ENCODE data around the gene UFSP2.
A peak's percentile ranks its signal among the peaks of the same experiment; 100 is the strongest.

The UFSP2 gene

DNA sequence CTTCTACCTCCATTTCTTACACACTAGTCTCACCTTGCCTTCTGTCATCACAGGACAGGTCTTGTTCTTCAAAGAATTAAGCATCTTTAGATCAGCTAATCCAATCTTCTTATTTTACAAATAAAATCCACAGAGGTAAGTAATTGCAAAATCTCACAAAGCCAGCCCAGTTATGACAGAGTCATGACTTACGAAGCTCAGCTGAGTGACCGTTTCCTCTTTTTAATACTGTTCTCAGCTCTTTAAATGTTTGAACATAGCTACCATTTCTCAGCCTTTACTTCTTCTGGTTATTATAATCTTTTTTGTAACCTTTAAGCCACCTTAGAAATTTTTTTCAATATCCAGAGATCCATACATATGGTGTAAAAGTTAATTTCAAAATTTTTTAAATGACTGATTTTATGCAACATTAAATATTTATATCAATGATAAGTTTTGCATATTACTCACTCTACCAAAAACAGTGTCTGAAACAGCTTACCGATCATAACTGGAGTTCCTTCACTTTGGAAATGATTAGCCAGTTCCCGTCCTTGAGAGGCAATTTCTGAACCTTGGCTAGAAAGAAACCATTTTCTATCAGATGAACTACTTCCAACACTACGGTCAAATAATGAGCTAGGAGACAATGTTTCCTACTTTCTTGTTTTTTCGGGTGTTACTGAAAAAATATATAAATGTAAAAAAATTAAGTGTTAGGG is 20.3 kb downstream of the UFSP2 start:
- ATAC-seq: no peak
- Mint-ChIP-seq H3K4me3 (no peak overlapping the region), H3K9me3 (no peaks in the 10 kb centered on the region), H3K4me1 (no peaks in the 10 kb centered on the region), H3K36me3 (ENCODE audit: low read depth) (peaks cover 23% of the 10 kb centered on the region), H3K27me3 (no peaks in the 10 kb centered on the region), H3K27ac (no peak overlapping the region)
- no peak for DNase-seq

DNA sequence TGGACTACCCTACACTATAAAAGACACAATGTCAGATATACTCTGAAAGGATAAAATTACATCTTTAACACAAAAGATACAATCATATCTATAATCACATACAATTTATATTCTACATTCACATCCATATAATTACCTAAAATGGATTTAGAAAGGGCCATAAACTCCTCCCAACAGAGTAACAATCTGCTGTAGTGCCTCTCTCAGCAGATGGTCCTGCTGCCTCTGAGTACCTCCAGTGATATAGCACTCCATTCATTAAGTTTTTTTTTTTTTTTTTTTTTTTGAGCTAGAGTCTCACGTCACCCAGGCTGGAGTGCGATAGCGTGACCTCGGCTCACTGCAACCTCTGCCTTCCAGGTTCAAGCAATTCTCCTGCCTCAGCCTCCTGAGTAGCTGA is 21.7 kb downstream of the UFSP2 start:
- Mint-ChIP-seq H3K36me3 (ENCODE audit: low read depth) (peaks cover 22% of the 10 kb centered on the region), H3K9me3 (no peaks in the 10 kb centered on the region), H3K27ac (no peak overlapping the region), H3K4me3 (no peak overlapping the region), H3K4me1 (no peaks in the 10 kb centered on the region), H3K27me3 (no peaks in the 10 kb centered on the region)
- ATAC-seq: no peak
- no peak for DNase-seq

DNA sequence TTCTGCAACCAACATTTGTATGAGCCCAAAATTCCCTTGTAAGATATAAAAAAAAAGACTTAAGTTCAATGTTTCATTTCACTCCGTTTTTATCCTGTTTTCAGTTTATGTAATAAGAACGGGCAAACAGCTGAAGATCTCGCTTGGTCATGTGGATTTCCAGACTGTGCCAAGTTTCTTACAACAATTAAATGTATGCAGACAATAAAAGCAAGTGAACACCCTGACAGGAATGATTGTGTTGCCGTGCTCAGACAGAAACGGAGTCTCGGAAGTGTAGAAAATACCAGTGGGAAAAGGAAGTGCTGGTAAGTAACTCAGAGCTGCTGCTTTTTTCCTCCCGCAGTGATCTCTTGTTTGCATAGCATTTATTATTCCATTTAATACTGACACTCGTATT is 26.3 kb downstream of the UFSP2 start:
- Mint-ChIP-seq H3K27ac (no peak overlapping the region), H3K36me3 (ENCODE audit: low read depth) (peaks cover 18% of the 10 kb centered on the region), H3K9me3 (no peaks in the 10 kb centered on the region), H3K27me3 (no peaks in the 10 kb centered on the region), H3K4me1 (peaks cover 26% of the 10 kb centered on the region), H3K4me3 (no peak overlapping the region)
- no peak for DNase-seq
- ATAC-seq: no peak

DNA sequence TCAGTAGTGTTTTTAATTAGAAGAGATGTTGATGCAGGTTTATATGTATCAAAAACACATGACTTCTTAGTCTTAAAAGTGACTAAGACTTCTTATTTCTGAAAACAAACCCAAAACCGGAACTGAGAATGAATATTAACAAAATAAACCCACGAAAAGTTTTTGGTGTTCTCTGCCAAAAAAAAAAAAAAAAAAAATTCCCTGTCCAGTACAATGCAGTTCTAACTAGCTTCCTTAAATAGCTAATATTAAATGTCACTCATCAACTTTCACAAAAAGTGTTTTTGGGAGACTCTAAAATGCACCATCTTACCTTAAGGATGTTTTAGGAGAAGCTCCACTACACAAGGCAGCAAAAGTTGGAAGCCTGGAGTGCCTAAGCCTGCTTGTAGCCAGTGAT is 27.1 kb downstream of the UFSP2 start:
- no peak overlapping the region for H3K4me3 Mint-ChIP-seq
- peaks cover 33% of the 10 kb centered on the region for H3K4me1 Mint-ChIP-seq
- peaks cover 18% of the 10 kb centered on the region for H3K36me3 Mint-ChIP-seq (ENCODE audit: low read depth)
- no peaks in the 10 kb centered on the region for H3K9me3 Mint-ChIP-seq
- DNase-seq: no peak
- no peak overlapping the region for H3K27ac Mint-ChIP-seq
- no peaks in the 10 kb centered on the region for H3K27me3 Mint-ChIP-seq
- no peak for ATAC-seq

DNA sequence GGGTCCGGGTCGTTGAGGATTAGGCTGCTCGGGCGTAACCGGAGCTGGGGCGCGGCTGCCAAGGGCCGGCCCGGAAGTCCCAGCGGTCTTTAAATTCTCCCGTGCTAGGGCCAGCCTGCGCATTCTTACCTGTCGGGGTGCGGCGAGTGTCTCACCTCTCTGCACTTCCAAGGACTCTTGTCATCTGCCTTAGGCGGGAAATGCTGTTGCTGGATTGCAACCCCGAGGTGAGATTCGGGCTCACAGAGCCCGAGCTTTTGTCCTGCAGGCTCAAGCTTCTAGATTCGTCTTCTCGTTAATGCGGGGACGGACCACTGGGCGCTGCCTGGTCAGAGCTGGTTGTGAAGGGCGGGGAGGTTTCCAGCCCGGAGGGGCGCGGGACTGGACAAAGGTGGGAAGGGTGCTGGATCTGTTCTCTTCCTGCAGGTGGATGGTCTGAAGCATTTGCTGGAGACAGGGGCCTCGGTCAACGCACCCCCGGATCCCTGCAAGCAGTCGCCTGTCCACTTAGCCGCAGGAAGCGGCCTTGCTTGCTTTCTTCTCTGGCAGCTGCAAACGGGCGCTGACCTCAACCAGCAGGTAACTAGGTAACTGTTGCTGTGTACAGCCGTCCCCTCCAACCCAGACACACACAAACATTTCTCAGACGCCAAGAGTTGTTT is 28.9 kb downstream of the UFSP2 start, which contains the start of gene ANKRD37:
ANKRD37 (plus strand) TSS at position 118 of the 662 bp plus-strand sequence; CDS start at position 201, 83 bp downstream.
- peak within 1 kb of the TSS; percentile 97 for H3K27ac Mint-ChIP-seq
- no peaks in the 10 kb centered on the region for H3K27me3 Mint-ChIP-seq
- peaks cover 16% of the 10 kb centered on the region for H3K36me3 Mint-ChIP-seq (ENCODE audit: low read depth)
- H3K9me3 Mint-ChIP-seq: no peaks in the 10 kb centered on the region
- peaks cover 41% of the 10 kb centered on the region for H3K4me1 Mint-ChIP-seq
- no peak for DNase-seq
- peak within 1 kb of the TSS; percentile 91 for H3K4me3 Mint-ChIP-seq
- no peak for ATAC-seq

DNA sequence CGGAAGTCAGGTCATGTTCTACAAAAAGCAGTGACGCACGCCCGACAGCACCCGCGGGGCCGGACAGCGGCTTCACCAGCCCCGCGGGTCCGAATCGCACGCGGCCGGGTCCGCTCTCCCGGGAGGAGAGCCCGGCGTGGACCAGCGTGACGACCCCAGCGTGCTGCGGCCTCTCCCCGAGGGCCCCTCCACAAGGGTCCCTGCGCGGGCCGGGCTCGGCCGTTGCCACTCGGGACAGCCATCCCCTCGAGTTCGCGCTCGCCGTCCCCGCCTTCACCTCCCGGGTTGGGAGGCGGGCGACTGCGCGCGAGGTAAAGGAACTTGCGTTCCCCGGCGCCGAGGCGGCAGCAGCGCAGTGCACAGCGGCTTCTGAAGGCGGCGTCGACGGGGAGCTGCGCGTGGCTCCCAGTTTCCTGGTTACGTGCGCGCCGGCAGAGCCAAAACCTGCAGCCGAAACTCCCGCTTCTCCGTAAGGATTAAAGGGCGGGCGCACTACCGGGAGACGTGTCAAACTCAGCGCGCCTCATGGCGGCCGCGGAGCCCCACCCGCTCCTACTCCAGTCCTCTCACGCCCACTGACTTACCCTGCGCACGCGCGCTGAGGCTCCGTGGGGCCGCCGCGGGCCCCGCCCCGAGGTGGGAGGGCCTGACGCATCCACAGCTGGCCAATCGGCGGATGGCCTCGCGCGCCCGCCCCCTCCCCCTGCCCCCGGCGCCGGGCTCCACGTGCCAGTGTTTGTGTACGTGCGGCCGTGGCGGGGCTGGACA is 29.6 kb downstream of the UFSP2 start:
- DNase-seq (peak; percentile 96), ATAC-seq (peak; percentile 85)
- peaks cover 41% of the 10 kb centered on the region for H3K4me1 Mint-ChIP-seq
- no peaks in the 10 kb centered on the region for H3K27me3 Mint-ChIP-seq
- H3K9me3 Mint-ChIP-seq: no peaks in the 10 kb centered on the region
- peaks cover 16% of the 10 kb centered on the region for H3K36me3 Mint-ChIP-seq (ENCODE audit: low read depth)
- peak overlapping the region; percentile 91 for H3K4me3 Mint-ChIP-seq
- H3K27ac Mint-ChIP-seq: peak overlapping the region; percentile 97

DNA sequence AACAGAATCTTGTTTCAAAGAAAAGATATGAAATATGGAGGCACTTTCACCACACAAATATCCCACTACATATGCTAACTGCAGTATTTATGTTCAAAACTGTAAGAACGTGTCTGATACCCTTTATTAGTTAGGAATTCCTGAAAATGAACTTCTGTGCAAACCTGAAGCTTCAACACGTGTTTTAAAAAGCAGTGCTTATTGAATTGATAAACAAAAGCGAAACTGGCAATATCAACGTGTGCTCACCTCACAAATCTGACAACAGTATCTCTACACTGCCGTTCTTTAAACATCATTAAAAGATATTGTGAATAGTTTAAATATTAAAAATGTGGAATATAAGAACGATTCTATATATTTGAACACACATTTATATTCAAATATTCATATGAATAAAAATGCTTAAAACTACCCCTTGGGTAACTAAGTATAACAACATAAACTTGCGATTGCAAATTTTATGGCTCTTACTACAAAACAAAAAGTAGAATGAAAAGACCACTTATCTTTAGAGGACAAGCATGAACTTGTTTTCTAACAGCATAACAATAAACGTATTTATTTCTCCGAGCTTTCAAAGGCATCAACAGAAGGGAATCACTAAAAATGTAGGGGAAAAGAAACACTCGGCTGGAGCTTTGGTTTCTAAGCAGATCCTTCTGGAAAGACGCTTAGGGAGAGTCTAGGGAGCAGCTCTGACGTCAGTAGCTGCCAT is 30.4 kb downstream of the UFSP2 start, which contains the start of gene LRP2BP:
LRP2BP (minus strand) TSS at position 687 of the 718 bp plus-strand sequence. CDS start 17,738 bp downstream, outside the sequence.
- Mint-ChIP-seq H3K27me3 (no peaks in the 10 kb centered on the region), H3K36me3 (ENCODE audit: low read depth) (peaks cover 14% of the 10 kb centered on the region), H3K9me3 (no peaks in the 10 kb centered on the region), H3K4me1 (peaks cover 41% of the 10 kb centered on the region), H3K4me3 (peak within 1 kb of the TSS; percentile 91), H3K27ac (peak within 1 kb of the TSS; percentile 97)
- ATAC-seq: no peak
- DNase-seq: no peak

DNA sequence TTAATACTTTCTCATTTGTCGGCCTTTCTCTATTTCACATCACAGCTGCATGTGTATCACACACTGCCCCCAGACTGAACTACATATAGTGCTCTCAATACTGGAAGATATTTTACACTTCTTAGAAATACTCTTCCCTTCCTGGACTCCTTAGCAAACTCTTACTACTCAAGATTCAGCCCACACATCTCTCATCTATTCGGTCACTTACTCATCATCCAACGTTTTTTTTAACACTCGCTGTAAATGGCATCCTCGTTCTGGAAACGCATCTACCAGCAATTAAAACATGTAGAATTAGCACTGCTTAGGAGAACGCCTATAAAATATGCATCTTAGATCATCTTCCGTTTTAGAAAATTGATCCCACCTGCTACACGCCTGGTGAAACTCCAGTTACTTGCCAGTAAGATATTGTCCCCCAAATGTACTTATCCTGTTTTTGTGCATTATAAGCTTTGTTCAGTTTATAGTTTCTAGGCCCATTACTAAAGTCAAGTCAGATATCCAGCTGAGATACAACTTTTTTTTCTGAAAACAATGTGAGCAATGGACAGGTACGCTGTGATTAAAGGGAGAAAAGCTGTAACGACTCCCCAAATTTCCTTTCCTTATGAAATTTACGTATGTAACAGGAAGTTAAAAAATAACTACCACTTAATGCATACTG is 31.1 kb downstream of the UFSP2 start:
- no peaks in the 10 kb centered on the region for H3K27me3 Mint-ChIP-seq
- DNase-seq (no peak), ATAC-seq (peak; percentile 56)
- no peaks in the 10 kb centered on the region for H3K9me3 Mint-ChIP-seq
- H3K27ac Mint-ChIP-seq: peak overlapping the region; percentile 97
- peaks cover 41% of the 10 kb centered on the region for H3K4me1 Mint-ChIP-seq
- peak overlapping the region; percentile 91 for H3K4me3 Mint-ChIP-seq
- H3K36me3 Mint-ChIP-seq (ENCODE audit: low read depth): peaks cover 10% of the 10 kb centered on the region

DNA sequence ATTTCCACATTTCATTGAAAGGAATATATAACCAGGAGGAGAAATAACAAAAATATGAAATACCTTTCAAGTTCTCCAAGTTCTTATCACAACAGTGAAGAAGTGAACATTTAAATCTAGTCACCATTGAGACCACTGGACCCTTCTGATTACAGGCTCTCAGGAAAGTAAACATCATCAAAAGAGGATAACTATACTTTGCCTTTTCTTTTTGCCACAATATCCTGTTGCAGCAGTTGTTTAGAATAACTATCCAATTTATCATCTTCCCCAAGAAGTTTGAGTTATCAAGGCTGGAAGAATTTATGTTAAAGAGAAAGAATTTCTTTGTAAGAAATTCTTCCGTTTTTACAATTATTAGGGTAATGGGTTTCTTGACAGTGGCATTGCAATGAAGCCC is 33.6 kb downstream of the UFSP2 start:
- peaks cover 28% of the 10 kb centered on the region for H3K4me1 Mint-ChIP-seq
- H3K27ac Mint-ChIP-seq: no peak overlapping the region
- H3K36me3 Mint-ChIP-seq (ENCODE audit: low read depth): peaks cover under 1% of the 10 kb centered on the region
- DNase-seq (no peak), ATAC-seq (no peak)
- no peaks in the 10 kb centered on the region for H3K27me3 Mint-ChIP-seq
- H3K9me3 Mint-ChIP-seq: no peaks in the 10 kb centered on the region
- H3K4me3 Mint-ChIP-seq: no peak overlapping the region

DNA sequence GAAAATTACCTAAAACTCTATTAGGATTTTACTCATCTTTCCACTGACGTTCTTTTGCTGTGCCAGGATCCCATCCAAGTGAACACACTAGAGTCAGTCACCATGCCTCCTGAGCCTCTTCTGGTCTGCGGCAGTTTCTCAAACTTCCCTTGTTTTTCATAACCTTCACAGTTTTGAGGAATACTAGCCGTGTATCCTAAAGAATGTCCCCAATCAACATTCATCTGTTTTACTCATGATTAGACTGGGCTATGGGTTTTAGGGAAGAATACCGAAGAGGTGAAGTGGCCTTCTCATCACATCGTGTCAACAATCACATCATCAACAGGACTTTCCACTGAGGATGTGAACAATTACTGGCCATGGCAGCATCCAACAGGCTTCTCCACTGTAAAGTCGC is 34.8 kb downstream of the UFSP2 start:
- ATAC-seq: no peak
- H3K9me3 Mint-ChIP-seq: no peaks in the 10 kb centered on the region
- peaks cover 24% of the 10 kb centered on the region for H3K4me1 Mint-ChIP-seq
- no peak for DNase-seq
- H3K27ac Mint-ChIP-seq: no peak overlapping the region
- no peak overlapping the region for H3K4me3 Mint-ChIP-seq
- no peaks in the 10 kb centered on the region for H3K36me3 Mint-ChIP-seq (ENCODE audit: low read depth)
- peaks cover 2% of the 10 kb centered on the region for H3K27me3 Mint-ChIP-seq

DNA sequence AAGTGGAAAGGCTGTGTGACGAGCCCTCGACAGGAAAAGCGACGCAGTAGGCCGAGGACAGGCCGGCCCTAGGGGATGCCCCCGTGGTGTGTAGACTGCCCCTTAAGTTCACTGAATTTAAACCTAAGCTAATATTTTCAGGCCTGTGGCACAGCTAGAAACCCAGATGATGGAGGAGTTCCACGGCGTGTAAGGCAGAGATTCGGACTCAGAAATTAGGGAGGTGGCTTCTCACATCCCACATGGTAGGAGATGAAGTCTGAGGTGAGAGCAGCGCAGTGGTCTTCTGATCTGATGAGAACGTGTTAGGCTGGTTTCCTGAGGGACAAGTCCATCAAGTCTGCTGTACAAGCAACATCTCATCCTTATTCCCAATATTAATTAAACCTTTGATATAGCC is 37.8 kb downstream of the UFSP2 start:
- H3K9me3 Mint-ChIP-seq: peaks cover 4% of the 10 kb centered on the region
- no peak for ATAC-seq
- no peak overlapping the region for H3K27ac Mint-ChIP-seq
- DNase-seq: no peak
- no peaks in the 10 kb centered on the region for H3K36me3 Mint-ChIP-seq (ENCODE audit: low read depth)
- H3K27me3 Mint-ChIP-seq: peaks cover 23% of the 10 kb centered on the region
- H3K4me3 Mint-ChIP-seq: no peak overlapping the region
- peaks cover 10% of the 10 kb centered on the region for H3K4me1 Mint-ChIP-seq

DNA sequence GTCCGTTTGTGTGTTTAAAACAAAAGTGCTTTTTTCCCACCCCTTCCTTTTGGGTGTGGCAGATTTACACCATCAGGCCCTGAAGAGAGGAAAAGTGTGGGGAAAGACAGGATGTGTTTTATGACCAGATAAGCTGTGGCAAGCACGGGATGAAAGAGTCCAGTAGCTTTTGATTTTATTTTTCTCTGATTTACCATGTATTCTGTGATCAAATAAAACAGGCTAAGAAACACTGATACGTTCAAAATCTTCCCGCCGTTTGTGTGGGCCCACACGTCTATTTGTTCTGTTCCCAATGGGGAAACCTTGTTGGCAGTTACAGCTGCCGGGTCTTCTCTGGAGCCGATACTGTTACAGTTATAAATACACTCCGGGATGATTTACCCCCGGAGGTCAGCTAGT is 40.8 kb downstream of the UFSP2 start:
- DNase-seq: no peak
- peaks cover 7% of the 10 kb centered on the region for H3K4me1 Mint-ChIP-seq
- H3K9me3 Mint-ChIP-seq: peaks cover 16% of the 10 kb centered on the region
- H3K27me3 Mint-ChIP-seq: peaks cover 23% of the 10 kb centered on the region
- no peak overlapping the region for H3K27ac Mint-ChIP-seq
- H3K4me3 Mint-ChIP-seq: no peak overlapping the region
- peaks cover 7% of the 10 kb centered on the region for H3K36me3 Mint-ChIP-seq (ENCODE audit: low read depth)
- no peak for ATAC-seq

DNA sequence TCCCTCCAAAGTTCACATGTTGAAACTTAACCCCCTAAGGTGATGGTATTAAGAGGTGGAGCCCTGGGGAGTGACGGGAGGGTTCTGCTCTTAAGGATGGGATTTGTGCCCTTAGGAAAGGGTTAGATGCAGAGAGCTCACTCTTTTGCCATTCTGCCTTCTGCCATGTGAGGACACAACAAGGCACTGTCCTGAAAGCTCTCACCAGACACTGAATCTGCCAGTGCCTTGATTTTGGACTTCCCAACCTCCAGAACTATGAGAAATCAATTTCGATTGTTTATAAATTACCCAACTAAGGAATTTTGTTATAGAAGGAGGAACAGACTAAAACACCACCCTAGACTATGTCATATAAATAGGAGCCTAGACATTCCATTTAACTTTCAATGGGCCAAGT is 41.7 kb downstream of the UFSP2 start:
- H3K36me3 Mint-ChIP-seq (ENCODE audit: low read depth): peaks cover 7% of the 10 kb centered on the region
- peaks cover 7% of the 10 kb centered on the region for H3K4me1 Mint-ChIP-seq
- H3K9me3 Mint-ChIP-seq: peaks cover 16% of the 10 kb centered on the region
- H3K27ac Mint-ChIP-seq: no peak overlapping the region
- no peak overlapping the region for H3K4me3 Mint-ChIP-seq
- peaks cover 23% of the 10 kb centered on the region for H3K27me3 Mint-ChIP-seq
- ATAC-seq (no peak), DNase-seq (no peak)

DNA sequence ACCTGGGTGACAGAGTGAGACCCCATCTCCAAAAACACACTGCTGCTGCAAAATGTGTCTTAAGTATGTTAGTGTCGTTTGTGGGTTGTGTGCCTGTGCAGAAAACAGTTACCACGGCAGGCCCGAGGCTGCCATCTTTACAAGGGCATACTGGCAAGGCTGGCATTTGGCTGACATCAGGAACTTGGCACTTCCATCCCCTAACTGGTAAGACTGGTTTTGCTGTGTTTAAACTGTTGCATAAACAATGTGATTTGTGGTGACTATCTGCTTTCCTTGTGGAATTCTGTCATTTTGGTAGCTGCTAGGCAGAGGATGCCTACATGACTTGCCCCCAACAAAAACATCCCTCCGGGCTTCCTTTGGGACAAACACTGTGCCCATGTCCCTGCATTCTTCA is 42.3 kb downstream of the UFSP2 start:
- ATAC-seq (no peak), DNase-seq (no peak)
- Mint-ChIP-seq H3K36me3 (ENCODE audit: low read depth) (peaks cover 8% of the 10 kb centered on the region), H3K4me1 (peaks cover 7% of the 10 kb centered on the region), H3K27me3 (peaks cover 23% of the 10 kb centered on the region), H3K27ac (no peak overlapping the region), H3K9me3 (peaks cover 16% of the 10 kb centered on the region), H3K4me3 (no peak overlapping the region)

Data from activated naive CD8-positive, alpha-beta T cell treated with anti-CD3 and anti-CD28 coated beads, Interleukin-2, amount 50 U/mL, for 24 hours (primary cell).